ENCODE measurements around the gene GRID1. TPM values are rescaled to one million over a fixed set of nuclear protein-coding genes. Genes with fewer than 3 reads are reported as not detected.

Gene GRID1
- total and polyA plus RNA-seq, 7 experiments from 2014 or later: not detected

GRCh38 chr10:86064219-86064618 lies 302.4 kb downstream of the GRID1 start:
- Histone ChIP-seq H3K27ac (ENCODE audit: low read depth, low read length) (no peak overlapping the region), H3K9me3 (ENCODE audit: control insufficient read depth in 2 of 3, low read length in 3 of 3) (no peaks in the 10 kb centered on the region), H3K27me3 (ENCODE audit: control insufficient read depth in 2 of 2, insufficient read depth in 2 of 2, low read length in 2 of 2) (no peaks in the 10 kb centered on the region), H3K36me3 (ENCODE audit: control insufficient read depth in 2 of 3, insufficient read depth in 3 of 3, low read length in 3 of 3) (no peaks in the 10 kb centered on the region), H3K4me3 (ENCODE audit: low read length) (no peak overlapping the region), H3K4me1 (ENCODE audit: control insufficient read depth in 2 of 2, insufficient read depth in 2 of 2, low read length in 2 of 2) (no peaks in the 10 kb centered on the region)
- H3K36me3 Mint-ChIP-seq: no peaks in the 10 kb centered on the region
- H3K27ac Mint-ChIP-seq: no peak overlapping the region
- H3K4me1 Mint-ChIP-seq: no peaks in the 10 kb centered on the region
- CTCF ChIA-PET: no interaction called here
- H3K9me3 Mint-ChIP-seq: no peaks in the 10 kb centered on the region
- H3K4me3 Mint-ChIP-seq: no peak overlapping the region
- intact Hi-C loops (cut with micrococcal nuclease): no loop called here
- no peak for ATAC-seq
- peaks cover 0 to 23% (median 10%) of the 10 kb centered on the region in 5 donors for H3K27me3 Mint-ChIP-seq
- no peak for DNase-seq
- POLR2A ChIA-PET: no interaction called here

GRCh38 chr10:86063341-86063740 lies 303.3 kb downstream of the GRID1 start:
- no peak for ATAC-seq
- Histone ChIP-seq H3K27me3 (ENCODE audit: control insufficient read depth in 2 of 2, insufficient read depth in 2 of 2, low read length in 2 of 2) (no peaks in the 10 kb centered on the region), H3K27ac (ENCODE audit: low read depth, low read length) (no peak overlapping the region), H3K36me3 (ENCODE audit: control insufficient read depth in 2 of 3, insufficient read depth in 3 of 3, low read length in 3 of 3) (no peaks in the 10 kb centered on the region), H3K4me3 (ENCODE audit: low read length) (no peak overlapping the region), H3K9me3 (ENCODE audit: control insufficient read depth in 2 of 3, low read length in 3 of 3) (no peaks in the 10 kb centered on the region), H3K4me1 (ENCODE audit: control insufficient read depth in 2 of 2, insufficient read depth in 2 of 2, low read length in 2 of 2) (no peaks in the 10 kb centered on the region)
- Mint-ChIP-seq H3K27ac (no peak overlapping the region), H3K4me3 (no peak overlapping the region), H3K9me3 (no peaks in the 10 kb centered on the region), H3K4me1 (no peaks in the 10 kb centered on the region), H3K36me3 (no peaks in the 10 kb centered on the region), H3K27me3 (peaks cover 2 to 29% (median 9%) of the 10 kb centered on the region in 5 donors)
- intact Hi-C loops (cut with micrococcal nuclease): no loop called here
- DNase-seq: no peak
- ChIA-PET POLR2A (no interaction called here), CTCF (no interaction called here)

GRCh38 chr10:86062647-86063145 lies 303.9 kb downstream of the GRID1 start:
- Histone ChIP-seq H3K9me3 (ENCODE audit: control insufficient read depth in 2 of 3, low read length in 3 of 3) (no peaks in the 10 kb centered on the region), H3K4me1 (ENCODE audit: control insufficient read depth in 2 of 2, insufficient read depth in 2 of 2, low read length in 2 of 2) (no peaks in the 10 kb centered on the region), H3K27me3 (ENCODE audit: control insufficient read depth in 2 of 2, insufficient read depth in 2 of 2, low read length in 2 of 2) (no peaks in the 10 kb centered on the region), H3K4me3 (ENCODE audit: low read length) (no peak overlapping the region), H3K27ac (ENCODE audit: low read depth, low read length) (no peak overlapping the region), H3K36me3 (ENCODE audit: control insufficient read depth in 2 of 3, insufficient read depth in 3 of 3, low read length in 3 of 3) (no peaks in the 10 kb centered on the region)
- no peaks in the 10 kb centered on the region for H3K4me1 Mint-ChIP-seq
- H3K27ac Mint-ChIP-seq: no peak overlapping the region
- H3K4me3 Mint-ChIP-seq: no peak overlapping the region
- intact Hi-C loops (cut with micrococcal nuclease): no loop called here
- DNase-seq: no peak
- H3K27me3 Mint-ChIP-seq: peaks cover 2 to 30% (median 10%) of the 10 kb centered on the region in 5 donors
- ATAC-seq: no peak
- no peaks in the 10 kb centered on the region for H3K36me3 Mint-ChIP-seq
- H3K9me3 Mint-ChIP-seq: peaks cover 0 to under 1% (median 0%) of the 10 kb centered on the region in 11 donors
- CTCF ChIA-PET: no interaction called here
- POLR2A ChIA-PET: no interaction called here

- H3K4me1 ChIP-seq (ENCODE audit: control insufficient read depth in 2 of 2, insufficient read depth in 2 of 2, low read length in 2 of 2): no peaks in the 10 kb centered on the region
- intact Hi-C loops (cut with micrococcal nuclease): no loop called here
- no peaks in the 10 kb centered on the region for H3K27me3 ChIP-seq (ENCODE audit: control insufficient read depth in 2 of 2, insufficient read depth in 2 of 2, low read length in 2 of 2)
- peaks cover 0 to 2% (median 0%) of the 10 kb centered on the region in 11 donors for H3K9me3 Mint-ChIP-seq
- H3K27ac Mint-ChIP-seq: no peak overlapping the region
- peaks cover 2 to 35% (median 14%) of the 10 kb centered on the region in 5 donors for H3K27me3 Mint-ChIP-seq
- H3K36me3 Mint-ChIP-seq: no peaks in the 10 kb centered on the region
- CTCF ChIA-PET: no interaction called here
- POLR2A ChIA-PET: no interaction called here
- DNase-seq: no peak
- ATAC-seq: no peak
- no peak overlapping the region for H3K27ac ChIP-seq (ENCODE audit: low read depth, low read length)
- H3K9me3 ChIP-seq (ENCODE audit: control insufficient read depth in 2 of 3, low read length in 3 of 3): no peaks in the 10 kb centered on the region
- no peak overlapping the region for H3K4me3 Mint-ChIP-seq
- H3K36me3 ChIP-seq (ENCODE audit: control insufficient read depth in 2 of 3, insufficient read depth in 3 of 3, low read length in 3 of 3): no peaks in the 10 kb centered on the region
- H3K4me3 ChIP-seq (ENCODE audit: low read length): no peak overlapping the region
- no peaks in the 10 kb centered on the region for H3K4me1 Mint-ChIP-seq
Observed at GRCh38 chr10:86062198-86062550, 304.4 kb downstream of the GRID1 start.

GRCh38 chr10:86061278-86062197 lies 305.1 kb downstream of the GRID1 start:
- no peak for ATAC-seq
- no peaks in the 10 kb centered on the region for H3K36me3 Mint-ChIP-seq
- H3K27ac Mint-ChIP-seq: no peak overlapping the region
- peaks cover 0 to 2% (median 0%) of the 10 kb centered on the region in 11 donors for H3K9me3 Mint-ChIP-seq
- Histone ChIP-seq H3K4me1 (ENCODE audit: control insufficient read depth in 2 of 2, insufficient read depth in 2 of 2, low read length in 2 of 2) (no peaks in the 10 kb centered on the region), H3K4me3 (ENCODE audit: low read length) (no peak overlapping the region), H3K36me3 (ENCODE audit: control insufficient read depth in 2 of 3, insufficient read depth in 3 of 3, low read length in 3 of 3) (no peaks in the 10 kb centered on the region), H3K27me3 (ENCODE audit: control insufficient read depth in 2 of 2, insufficient read depth in 2 of 2, low read length in 2 of 2) (no peaks in the 10 kb centered on the region), H3K27ac (ENCODE audit: low read depth, low read length) (no peak overlapping the region), H3K9me3 (ENCODE audit: control insufficient read depth in 2 of 3, low read length in 3 of 3) (no peaks in the 10 kb centered on the region)
- no peak overlapping the region for H3K4me3 Mint-ChIP-seq
- no peak for DNase-seq
- intact Hi-C loops (cut with micrococcal nuclease): no loop called here
- ChIA-PET CTCF (no interaction called here), POLR2A (no interaction called here)
- H3K4me1 Mint-ChIP-seq: no peaks in the 10 kb centered on the region
- peaks cover 2 to 30% (median 14%) of the 10 kb centered on the region in 5 donors for H3K27me3 Mint-ChIP-seq

GRCh38 chr10:86060386-86061277 lies 306.0 kb downstream of the GRID1 start:
- Histone ChIP-seq H3K36me3 (ENCODE audit: control insufficient read depth in 2 of 3, insufficient read depth in 3 of 3, low read length in 3 of 3) (no peaks in the 10 kb centered on the region), H3K27ac (ENCODE audit: low read depth, low read length) (no peak overlapping the region), H3K27me3 (ENCODE audit: control insufficient read depth in 2 of 2, insufficient read depth in 2 of 2, low read length in 2 of 2) (no peaks in the 10 kb centered on the region), H3K4me3 (ENCODE audit: low read length) (no peak overlapping the region), H3K9me3 (ENCODE audit: control insufficient read depth in 2 of 3, low read length in 3 of 3) (no peaks in the 10 kb centered on the region), H3K4me1 (ENCODE audit: control insufficient read depth in 2 of 2, insufficient read depth in 2 of 2, low read length in 2 of 2) (no peaks in the 10 kb centered on the region)
- ChIA-PET POLR2A (no interaction called here), CTCF (no interaction called here)
- H3K27me3 Mint-ChIP-seq: peaks cover 2 to 35% (median 12%) of the 10 kb centered on the region in 5 donors
- H3K27ac Mint-ChIP-seq: no peak overlapping the region
- no peaks in the 10 kb centered on the region for H3K36me3 Mint-ChIP-seq
- DNase-seq (no peak), ATAC-seq (no peak)
- no peak overlapping the region for H3K4me3 Mint-ChIP-seq
- no peaks in the 10 kb centered on the region for H3K4me1 Mint-ChIP-seq
- intact Hi-C loops (cut with micrococcal nuclease): no loop called here
- peaks cover 0 to 2% (median 0%) of the 10 kb centered on the region in 11 donors for H3K9me3 Mint-ChIP-seq
